WERI-Rb-1 (cell line): ENCODE measurements around the gene PDE2A.
A peak's percentile ranks its signal among the peaks of the same experiment; 100 is the strongest.

Source experiments
- DNase-seq: peaks from one replicate; pipeline ENCODE4 v3.0.0-alpha.2; 2020
- H3K27ac ChIP-seq: fragments of 250-450 bp; sonication (Bioruptor Pico); 2 replicates; pipeline ENCODE4 v1.5.1; 2020; ENCODE audit warnings: mild to moderate bottlenecking, moderate library complexity
- H3K27me3 ChIP-seq: fragments of 250-450 bp; sonication (Bioruptor Pico); 2 replicates; pipeline ENCODE4 v1.5.1; 2021; ENCODE audit warnings: mild to moderate bottlenecking, low read depth, moderate library complexity; ENCODE audit not compliant: insufficient read depth, severe bottlenecking
- H3K36me3 ChIP-seq: fragments of 250-450 bp; sonication (Bioruptor Pico); 2 replicates; pipeline ENCODE4 v1.5.1; 2020; ENCODE audit warnings: mild to moderate bottlenecking, moderate library complexity
- H3K4me3 ChIP-seq: 2 replicates; pipeline ENCODE4 v1.5.1; 2011; ENCODE audit warnings: low read depth, mild to moderate bottlenecking, control low read depth, low read length
- H3K9me3 ChIP-seq: fragments of 250-450 bp; sonication (Bioruptor Pico); 2 replicates; pipeline ENCODE4 v1.5.1; 2021; ENCODE audit warnings: mild to moderate bottlenecking, moderate library complexity; ENCODE audit not compliant: severe bottlenecking
- CTCF ChIP-seq: IDR thresholded peaks from 2 replicates; pipeline ENCODE4 v1.5.1; 2011; ENCODE audit warnings: low read depth, mild to moderate bottlenecking, control low read depth, inconsistent platforms, low read length

Gene PDE2A

GRCh38 chr11:72641522-72642042 is 32.6 kb downstream of the PDE2A start:
- no peaks in the 10 kb centered on the region for H3K9me3 ChIP-seq
- no peaks in the 10 kb centered on the region for H3K36me3 ChIP-seq
- no peak for TF ChIP-seq CTCF
- peak overlapping the region; percentile 35; the same call in 1 of the 2 replicates for H3K4me3 ChIP-seq
- no peak for DNase-seq
- no peak overlapping the region for H3K27ac ChIP-seq
- peaks cover 3% of the 10 kb centered on the region for H3K27me3 ChIP-seq

DNA sequence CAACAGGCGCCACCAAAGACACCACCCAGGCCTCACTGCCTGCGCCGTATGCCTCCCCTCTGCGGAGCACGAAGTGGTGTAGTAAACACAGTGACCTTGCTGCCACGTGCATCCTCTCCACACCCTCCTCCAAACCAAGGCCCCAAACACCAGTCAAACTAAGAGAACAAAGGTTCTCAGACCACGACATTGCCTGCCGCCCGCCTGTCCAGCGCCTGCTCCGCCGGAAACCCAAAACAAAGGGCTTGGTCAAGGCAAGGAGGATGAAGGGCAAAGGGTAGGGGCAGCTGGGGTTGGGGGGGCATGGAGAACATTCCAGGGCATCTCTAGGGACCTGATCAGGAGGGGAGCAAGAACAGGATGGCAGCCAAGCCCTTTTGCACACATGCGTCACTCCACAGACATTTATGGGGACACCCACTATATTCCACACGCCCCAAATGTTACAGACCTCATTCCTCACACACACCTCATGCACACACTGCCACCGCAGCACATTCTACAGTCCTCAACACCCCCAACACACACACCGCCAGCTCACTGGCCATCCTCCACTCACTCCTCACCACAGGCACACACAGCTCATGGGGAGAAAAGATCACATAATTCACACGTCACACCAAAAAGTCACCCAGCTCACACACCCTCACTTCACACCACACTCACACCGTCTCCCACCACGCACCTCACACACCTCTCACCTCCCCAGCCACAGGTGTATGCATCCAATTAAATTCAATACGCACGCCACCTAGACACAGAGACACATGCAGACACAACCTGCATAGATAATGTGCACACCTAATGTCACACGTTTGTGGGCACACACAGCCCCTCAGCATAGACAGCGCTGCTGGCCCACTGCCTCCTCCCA is 34.5 kb downstream of the PDE2A start:
- no peaks in the 10 kb centered on the region for H3K9me3 ChIP-seq
- TF ChIP-seq CTCF: no peak
- no peak for DNase-seq
- H3K4me3 ChIP-seq: no peak overlapping the region
- no peaks in the 10 kb centered on the region for H3K36me3 ChIP-seq
- H3K27me3 ChIP-seq: peaks cover 3% of the 10 kb centered on the region
- H3K27ac ChIP-seq: no peak overlapping the region

DNA sequence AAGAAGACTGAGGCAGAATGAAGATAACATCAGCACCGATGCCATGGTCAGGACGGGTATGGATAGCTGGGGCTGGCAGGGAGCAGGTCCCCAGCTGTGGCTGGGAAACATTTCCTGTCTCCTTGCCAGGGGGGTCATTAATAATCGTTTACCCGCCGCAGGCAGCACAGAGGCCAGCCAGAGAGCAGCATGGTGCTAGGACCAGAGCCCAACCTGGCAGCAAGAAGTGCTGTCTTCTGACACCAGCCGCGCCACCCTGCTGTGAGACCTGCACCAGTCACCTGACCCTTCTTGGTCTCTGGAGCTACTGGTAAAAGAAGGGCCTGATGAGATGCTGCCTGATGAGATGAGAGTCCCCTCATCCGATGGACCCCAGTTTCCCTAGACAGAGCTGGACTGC is 36.3 kb downstream of the PDE2A start:
- Histone ChIP-seq H3K4me3 (no peak overlapping the region), H3K36me3 (no peaks in the 10 kb centered on the region), H3K27me3 (peaks cover 3% of the 10 kb centered on the region), H3K9me3 (no peaks in the 10 kb centered on the region), H3K27ac (peak overlapping the region; percentile 87)
- TF ChIP-seq CTCF: no peak
- no peak for DNase-seq

DNA sequence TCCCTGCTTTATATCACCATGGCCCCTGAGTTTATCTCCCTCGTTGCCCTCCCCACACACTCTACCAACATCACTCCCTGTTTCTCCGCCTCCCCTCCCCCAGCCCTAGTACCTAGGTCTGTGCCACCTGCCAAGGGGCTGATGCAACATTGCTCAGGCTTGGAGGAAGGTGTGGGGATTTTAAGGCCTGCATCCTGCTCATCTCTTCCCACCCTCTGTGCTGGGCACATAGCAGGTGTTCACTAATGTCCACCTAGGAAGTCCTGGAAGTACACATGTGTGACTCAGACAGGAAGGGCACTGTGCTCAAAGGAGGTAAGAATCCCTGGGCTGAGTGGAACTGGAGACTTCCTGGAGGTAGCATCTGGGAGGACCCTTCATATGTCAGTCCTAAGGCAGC is 37.0 kb downstream of the PDE2A start:
- H3K9me3 ChIP-seq: no peaks in the 10 kb centered on the region
- H3K36me3 ChIP-seq: peaks cover 2% of the 10 kb centered on the region; the same call in 1 of the 2 replicates
- no peak for TF ChIP-seq CTCF
- H3K4me3 ChIP-seq: no peak overlapping the region
- H3K27me3 ChIP-seq: peaks cover 3% of the 10 kb centered on the region
- peak overlapping the region; percentile 87 for H3K27ac ChIP-seq
- no peak for DNase-seq

- Histone ChIP-seq H3K36me3 (peaks cover 4% of the 10 kb centered on the region; the same call in 1 of the 2 replicates), H3K9me3 (no peaks in the 10 kb centered on the region), H3K4me3 (0 out of 2 replicates have a peak overlapping the region, but pooled peaks have one; percentile 0), H3K27ac (peak overlapping the region; percentile 87), H3K27me3 (peaks cover 2% of the 10 kb centered on the region)
- DNase-seq: peak; percentile 57
- no peak for TF ChIP-seq CTCF
Measured at GRCh38 chr11:72636376-72636775, 37.8 kb downstream of the PDE2A start.
